ENCODE results near the gene GTPBP1.

GTPBP1 gene

DNA sequence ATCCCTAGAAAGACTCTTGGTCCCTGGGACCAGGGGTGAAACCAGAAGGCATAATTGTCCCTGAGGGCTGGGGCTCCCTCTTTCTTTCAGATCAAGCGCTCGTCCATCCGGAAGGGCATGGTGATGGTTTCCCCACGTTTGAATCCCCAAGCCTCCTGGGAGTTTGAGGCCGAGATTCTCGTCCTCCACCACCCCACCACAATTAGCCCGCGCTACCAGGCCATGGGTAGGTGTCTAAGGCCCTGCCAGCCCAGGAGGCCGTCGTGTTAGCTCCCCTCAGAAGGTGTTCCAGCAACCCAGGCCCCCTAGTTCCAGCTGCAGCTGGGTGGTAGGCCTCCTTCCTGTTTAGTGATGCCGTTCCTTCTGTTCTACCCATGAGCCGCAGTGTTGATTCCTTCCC lies 21.4 kb downstream of the GTPBP1 start:
- no peak for DNase-seq (ENCODE audit: low read depth)

DNA sequence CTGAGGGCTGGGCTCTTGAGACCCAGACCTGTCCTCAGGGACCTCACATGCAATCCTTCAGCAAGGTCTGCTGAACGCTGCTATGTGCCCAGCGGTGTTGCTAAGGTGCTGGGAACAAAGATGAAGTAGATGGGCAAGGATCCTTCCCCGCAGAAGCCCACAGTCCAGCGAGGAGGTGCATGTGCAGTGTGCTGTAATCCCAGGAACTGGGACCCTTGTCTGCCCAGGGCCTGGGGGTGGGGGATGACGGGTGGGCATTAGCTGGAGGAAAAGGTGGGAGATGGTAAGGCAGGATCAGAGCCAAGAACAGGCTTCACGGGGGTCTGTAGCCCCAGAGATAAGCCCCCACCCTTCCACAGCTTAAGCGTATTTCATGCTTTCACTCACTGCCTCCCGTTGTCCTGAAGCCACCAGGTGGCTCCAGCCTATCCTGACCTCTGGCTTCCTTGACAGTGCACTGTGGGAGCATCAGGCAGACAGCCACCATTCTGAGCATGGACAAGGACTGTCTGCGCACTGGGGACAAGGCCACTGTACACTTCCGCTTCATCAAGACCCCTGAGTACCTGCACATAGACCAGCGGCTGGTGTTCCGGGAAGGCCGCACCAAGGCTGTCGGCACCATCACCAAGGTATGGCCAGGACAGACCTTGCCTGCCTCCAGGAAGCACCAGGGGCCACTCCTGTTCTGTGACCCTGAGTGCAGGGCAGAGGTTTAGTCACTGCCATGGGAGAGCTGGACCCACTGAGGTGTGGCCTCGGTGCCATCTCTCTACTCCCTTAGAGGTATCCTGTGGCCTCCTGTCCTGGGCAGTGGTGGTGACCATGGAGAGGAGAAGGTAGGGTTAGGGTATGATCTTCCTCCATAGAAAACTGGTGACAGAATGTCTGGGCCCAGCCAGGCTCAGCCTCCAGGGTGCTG lies 22.0 kb downstream of the GTPBP1 start:
- DNase-seq (ENCODE audit: low read depth) = no peak

DNA sequence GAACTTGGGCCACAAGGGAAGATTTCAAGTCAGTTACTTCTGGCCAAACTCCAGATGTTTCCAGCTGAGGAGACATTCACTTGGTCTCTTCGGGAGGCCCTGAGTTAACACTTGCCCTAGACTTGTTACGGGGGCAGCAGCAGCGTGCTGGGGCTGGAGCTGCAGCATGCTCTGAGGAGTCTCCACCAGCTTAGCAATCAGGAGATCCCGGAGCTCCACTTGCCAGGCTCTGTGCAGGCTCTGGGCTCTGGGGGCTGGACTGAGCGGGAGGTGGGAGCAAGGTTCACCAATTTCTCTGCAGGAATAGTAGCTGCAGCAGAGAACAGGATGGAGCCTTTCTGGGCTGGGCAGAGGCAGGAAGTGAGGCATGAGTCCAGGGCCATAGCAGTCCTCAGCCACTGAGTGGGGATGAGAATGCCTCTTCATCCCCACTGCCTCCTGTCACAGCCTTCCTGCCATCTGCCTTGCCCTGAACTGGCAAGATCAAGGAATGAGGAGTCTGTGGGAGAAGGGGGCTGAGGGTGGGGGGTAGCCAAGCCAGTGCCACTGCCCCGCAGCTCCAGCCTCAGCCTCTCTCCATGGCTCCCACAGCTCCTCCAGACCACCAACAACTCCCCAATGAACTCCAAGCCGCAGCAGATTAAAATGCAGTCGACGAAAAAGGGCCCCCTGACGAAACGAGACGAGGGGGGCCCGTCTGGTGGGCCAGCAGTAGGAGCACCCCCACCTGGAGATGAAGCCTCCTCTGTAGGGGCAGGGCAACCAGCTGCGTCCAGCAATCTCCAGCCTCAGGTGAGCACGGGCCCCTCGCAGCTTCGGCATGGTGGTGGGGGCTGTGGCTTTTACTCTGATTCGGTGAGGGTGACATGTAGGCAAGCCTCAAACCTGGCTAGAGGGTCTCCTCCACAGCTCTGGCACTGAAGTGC lies 23.4 kb downstream of the GTPBP1 start:
- DNase-seq (ENCODE audit: low read depth) = no peak

DNA sequence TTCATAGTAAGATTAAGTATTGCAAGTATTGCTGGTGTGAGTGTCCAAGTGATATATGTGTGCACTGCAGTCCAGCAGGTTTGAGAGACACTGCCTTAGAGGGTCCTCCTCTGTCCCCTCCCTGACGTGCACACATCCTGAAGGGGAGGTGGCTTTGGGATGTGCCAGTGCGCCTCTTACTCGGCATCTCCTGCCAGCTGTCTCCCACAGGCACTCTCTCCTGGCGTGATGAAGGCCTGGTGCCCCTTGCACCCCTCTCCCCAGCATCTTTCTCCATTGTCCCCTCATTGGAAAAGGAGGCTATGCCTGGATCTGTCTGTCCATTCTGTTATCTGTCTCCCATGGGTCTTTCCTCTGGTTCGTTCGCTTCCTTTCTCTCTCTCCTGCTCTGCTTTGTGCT lies 24.2 kb downstream of the GTPBP1 start:
- no peak for DNase-seq (ENCODE audit: low read depth)

DNA sequence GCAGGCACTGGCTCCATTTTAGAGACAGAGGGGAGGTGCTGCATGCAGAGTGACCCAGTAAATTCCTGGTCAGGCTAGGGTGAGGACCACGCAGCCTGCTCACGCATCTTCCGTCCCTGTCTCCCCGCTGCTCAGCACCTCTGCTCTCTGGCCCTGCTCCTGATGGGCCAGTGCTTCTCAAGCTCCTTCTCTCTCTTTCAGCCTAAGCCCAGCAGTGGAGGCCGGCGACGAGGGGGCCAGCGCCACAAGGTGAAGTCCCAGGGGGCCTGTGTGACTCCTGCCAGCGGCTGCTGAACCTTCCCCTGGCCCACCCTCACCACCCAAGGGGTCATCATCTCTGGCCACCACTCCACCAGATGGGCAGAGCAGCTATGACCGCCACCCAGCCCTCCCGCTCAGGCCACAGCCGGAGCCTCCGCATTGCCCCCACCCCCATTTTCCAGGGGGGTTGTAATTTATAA lies 24.7 kb downstream of the GTPBP1 start:
- DNase-seq (ENCODE audit: low read depth) = no peak

DNA sequence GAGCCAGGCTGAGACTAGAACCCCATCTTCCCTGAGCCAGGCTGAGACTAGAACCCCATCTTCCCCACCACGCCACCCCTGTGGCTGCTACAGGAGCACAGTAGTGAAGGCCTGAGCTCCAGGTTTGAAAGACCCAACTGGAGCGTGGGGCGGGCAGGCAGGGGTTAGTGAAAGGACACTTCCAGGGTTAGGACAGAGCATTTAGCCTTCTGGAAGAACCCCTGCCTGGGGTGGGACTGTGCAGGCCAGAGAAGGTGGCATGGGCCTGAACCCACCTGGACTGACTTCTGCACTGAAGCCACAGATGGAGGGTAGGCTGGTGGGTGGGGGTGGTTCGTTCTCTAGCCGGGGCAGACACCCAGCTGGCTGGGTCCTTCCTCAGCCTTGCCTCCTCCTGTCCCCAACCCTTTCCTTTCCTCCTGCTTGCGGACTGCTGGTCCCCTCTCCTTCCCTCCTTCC lies 26.0 kb downstream of the GTPBP1 start:
- DNase-seq (ENCODE audit: low read depth) = no peak

DNA sequence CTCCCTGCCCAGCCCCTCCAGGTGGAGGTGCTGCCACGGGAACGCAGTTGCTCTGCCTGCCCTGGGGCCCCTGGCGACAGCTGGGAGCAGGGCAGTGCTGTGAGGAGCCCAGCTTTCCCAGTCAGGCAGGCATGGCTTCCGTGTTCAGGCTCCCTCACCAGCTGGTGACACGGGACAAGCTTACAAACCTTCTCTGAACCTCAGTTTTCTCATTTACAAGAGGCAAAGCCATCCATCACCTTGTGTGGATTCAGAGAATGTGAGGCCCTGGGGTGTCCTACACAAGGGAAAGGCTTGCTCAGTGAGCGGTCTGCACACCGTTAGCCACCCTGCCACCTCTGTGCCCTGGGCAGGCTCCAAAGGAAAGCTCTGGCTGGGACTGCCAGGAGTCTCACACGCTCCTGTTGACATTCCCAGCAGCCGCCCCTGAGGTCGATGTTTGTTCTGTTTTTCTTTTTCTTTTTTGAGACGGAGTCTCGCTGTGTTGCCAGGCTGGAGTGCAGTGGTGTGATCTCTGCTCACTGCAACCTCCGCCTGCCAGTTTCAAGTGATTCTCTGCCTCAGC lies 26.6 kb downstream of the GTPBP1 start:
- DNase-seq (ENCODE audit: low read depth) = no peak

DNA sequence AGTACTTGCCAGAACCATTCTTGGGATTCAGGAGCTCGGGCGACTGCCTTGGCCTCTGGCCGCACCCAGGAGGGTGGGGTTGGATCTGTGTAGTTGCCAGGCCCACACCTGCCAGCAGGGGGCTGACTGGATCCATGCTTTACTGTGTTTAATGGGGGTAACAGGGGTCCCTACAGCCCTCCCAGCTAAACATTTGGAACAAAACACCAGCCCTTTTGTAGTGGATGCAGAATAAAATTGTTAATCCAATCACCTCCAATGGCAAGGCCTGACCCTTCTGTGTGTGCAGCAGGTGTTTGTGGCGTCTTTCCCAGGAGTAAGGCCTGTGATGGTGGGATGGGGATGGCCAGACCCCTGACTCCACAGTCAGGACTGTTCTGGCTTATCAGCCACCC lies 27.6 kb downstream of the GTPBP1 start:
- no peak for DNase-seq (ENCODE audit: low read depth)

DNA sequence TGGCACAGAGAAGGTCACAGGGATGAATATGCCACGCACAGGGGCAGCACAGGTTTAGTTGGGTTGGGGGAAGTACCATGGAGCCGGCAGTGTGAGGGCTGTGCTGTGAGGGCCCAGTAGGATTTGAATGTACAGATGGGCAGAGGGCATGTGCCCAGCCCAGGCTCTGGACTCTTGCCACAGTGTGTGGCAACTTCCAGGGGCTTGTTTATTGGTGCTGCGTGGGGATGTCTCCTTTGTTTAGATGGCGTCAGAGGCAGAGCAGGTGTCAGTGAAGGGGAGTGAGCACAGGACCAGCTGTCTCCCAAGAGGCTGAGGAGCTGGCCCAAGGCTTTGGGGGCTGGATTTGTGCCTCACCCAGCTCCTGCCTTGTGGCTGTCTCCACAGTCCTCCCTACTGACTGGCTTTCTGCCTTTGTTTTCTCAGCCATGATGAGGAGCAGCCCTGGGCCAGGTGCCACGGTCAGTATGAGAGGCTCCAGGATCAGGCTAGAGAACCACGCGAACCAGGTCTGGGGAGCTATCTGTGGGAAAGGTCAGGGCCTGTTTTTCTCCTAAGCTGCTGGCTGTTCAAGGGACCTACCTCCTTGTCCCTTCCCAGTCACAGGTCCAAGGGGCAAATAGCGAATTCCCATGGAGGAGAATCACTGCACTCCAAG lies 28.1 kb downstream of the GTPBP1 start:
- no peak for DNase-seq (ENCODE audit: low read depth)

DNA sequence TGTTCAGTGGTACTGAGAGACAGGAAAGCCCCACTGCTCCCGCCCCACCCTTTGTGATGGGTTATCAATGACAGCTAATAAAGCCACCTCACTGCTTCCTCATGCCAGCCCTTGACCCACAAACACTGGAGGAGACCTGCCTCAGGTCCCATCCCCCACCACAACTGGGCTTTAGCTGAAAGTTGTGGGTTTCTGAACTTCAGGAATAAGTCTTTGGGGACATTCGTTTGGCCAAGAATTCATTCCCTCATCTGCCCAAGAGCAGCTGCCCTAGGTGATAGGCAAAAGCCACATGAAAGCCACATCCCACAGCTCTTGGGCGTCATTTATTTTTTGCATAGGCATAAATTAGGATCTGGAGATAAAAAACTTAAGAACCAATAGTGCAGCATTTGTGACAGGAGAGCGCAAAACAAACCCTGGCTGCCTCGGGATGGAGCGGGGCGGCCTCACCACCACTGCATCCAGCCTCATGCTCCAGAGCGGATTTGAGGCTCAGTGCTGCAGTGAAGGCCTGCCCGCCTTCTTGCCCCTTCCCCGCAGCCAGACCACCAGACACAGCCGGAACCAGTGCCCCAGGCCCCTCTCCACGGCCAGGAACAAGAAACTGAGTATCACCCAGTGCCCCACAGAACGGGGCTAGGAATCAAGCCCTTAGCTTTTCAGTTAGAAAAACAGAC lies 28.8 kb downstream of the GTPBP1 start:
- DNase-seq (ENCODE audit: low read depth) = no peak

DNA sequence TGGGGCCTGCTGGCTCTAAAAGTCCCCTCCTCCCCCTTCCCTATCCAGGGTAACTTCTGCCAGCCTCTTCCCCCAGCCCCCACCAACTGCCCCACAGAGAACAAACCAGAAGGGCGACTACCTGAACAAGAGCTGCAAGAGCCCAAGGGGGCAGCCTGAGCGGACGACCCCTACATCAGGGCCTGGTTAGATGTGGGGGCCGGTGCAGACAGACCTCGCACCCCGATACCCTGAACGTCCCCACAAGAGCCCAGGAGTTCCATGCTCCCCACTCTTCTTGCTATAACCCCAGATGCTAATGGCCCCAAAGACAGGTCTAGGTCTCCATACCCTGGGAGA lies 29.4 kb downstream of the GTPBP1 start:
- no peak for DNase-seq (ENCODE audit: low read depth)

DNA sequence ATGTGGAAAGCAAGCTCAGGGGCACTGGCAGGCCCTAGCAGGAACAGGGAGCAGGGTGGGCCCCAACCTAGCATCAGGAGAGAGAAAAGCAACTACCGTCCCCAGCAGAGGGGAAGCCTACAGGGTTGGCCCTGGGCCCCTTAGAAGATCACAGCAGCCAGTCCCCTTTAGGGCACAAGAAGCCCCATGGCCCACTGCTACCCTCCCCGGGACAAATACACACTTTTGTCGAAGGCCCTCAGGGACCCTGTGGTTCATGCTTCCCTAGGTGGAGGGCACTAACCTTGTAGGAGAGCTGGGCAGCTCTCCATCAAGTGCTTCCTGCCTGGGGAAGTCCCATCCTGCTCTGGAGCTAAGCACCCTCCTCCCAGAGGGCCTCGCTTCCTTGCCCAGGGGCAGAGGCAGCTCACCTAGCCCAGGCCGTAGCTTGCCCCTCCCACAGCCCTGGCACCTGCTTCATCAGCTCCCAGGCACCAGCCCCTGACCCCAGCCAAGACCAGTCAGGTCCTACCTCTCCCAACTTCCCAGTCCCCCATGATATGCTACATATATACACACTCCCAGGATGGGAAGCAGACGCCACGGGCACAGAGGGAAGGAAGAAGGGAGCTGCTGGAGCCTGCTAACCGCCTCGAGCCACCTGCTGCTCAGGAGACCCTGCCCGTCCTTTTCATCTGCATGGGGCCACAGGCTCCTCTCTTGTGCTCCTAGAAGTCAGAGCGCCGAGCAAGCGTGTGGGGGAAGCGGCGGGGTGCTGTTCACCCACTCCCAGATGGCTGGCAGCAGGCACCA lies 29.9 kb downstream of the GTPBP1 start:
- DNase-seq (ENCODE audit: low read depth) = no peak

DNA sequence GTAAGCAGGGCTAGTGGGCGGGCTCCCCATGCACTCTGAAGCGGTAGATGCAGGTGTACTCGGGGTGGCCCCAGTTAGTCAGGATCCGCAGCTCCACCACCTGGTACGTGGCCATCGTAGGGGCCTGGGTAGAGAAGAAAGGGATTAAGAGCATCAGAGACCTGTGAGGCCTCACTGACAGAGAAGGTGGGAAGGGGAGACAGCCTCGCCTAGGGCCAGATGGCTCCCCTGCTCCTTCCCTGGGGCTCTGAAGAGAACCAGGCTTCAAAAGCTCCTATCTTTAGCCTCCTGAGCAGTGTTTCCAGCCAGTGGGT lies 30.5 kb downstream of the GTPBP1 start:
- no peak for DNase-seq (ENCODE audit: low read depth)

DNA sequence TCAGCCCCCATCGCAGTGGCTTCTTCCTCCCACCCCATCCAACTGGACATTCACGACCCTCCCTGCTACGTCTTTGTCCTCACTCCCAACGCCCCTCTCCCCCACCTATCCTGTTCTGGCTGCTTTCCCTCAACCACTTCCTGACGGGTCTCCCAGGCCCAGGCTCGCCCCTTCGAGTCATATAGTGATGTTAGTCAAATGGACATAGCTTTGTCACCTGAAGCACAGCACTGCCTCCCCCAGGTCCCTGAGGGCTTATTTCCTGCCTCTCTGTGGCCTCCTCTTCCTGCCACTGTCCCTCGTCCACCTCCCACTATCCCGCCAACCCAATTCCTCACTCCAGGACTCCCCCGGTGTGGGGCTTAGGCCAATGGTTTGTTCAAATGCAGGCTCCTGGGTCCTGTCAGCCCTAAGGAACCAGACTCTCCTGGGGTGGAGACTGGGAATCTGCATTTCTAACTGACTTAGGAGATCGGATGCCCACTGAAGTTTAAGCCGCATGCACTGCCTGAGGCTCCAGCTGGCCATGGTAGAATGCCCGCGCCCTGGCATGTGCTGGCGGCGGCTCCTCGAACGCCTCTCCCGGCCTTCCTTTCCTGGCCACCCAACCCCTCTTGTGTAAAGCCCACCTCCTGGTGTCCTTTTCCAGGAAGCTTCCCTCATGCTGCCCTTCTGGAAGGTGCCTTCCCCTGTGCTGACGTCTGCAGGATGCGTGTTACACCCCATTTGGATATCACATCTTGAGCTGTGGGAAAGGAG lies 31.7 kb downstream of the GTPBP1 start:
- no peak for DNase-seq (ENCODE audit: low read depth)

DNA sequence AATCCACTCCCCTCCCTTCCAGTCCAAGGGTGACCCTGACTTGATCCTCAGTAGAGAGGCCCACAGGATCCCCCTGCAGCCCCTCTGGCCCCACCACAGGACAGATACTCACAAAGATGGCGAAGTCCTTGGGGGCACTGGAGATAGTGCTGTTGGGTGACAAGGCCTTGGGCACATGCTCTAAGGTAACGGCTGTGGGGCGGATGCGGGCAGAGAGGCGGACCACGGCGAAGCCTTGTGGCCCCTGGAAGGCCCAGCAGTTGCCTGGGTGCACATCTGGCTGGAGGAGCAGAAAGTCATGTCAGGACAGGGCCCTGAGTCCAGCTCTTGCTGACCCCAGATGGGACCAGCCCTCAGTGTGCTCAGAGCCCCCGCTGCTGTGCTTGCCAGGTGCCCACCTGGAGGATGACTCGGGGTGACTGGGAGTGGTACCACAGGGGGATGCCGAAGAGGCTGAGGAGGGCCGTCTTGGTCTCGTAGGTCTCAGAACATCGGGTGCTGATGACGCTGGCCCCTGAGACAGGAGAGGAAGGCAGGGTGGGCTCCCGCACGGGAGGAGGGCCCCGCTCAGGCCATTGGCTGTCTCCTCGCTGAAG lies 32.8 kb downstream of the GTPBP1 start:
- no peak for DNase-seq (ENCODE audit: low read depth)

DNA sequence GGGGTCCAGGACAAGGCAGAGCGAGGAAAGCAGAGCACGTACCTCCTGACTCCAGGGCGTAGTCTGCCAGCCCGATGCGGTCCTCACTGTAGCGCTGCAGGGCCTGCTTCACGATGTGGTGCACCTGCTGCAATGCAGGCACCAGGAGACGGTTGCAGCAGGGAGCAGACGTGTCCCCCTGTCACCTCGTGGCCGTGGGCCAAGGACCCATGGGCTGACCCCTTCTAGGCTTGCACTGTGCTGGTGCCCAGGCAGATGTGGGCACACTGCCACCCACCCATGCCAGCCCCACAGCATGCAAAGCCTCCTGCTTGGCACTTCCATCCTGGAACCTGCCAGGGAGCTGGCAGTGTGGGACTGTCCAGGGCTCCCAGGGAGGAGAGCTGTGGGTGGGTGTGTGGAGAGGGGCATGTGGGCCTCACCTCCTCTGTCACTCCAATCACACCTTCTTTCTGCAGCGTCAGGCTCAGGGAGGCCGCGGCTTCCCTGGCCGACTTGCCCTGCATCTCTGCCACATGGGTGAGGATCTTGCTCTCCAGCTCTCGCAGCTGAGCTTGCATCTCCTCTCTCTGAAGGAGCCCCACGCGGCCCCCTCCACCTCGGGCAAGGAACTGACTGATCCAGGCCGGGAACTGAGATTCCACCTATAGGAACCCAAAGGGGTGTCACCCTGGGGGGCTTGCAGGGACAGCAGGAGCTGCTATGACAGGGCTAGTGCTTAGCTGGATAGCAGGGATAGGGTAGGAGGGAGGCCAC lies 33.7 kb downstream of the GTPBP1 start:
- no peak for DNase-seq (ENCODE audit: low read depth)

DNA sequence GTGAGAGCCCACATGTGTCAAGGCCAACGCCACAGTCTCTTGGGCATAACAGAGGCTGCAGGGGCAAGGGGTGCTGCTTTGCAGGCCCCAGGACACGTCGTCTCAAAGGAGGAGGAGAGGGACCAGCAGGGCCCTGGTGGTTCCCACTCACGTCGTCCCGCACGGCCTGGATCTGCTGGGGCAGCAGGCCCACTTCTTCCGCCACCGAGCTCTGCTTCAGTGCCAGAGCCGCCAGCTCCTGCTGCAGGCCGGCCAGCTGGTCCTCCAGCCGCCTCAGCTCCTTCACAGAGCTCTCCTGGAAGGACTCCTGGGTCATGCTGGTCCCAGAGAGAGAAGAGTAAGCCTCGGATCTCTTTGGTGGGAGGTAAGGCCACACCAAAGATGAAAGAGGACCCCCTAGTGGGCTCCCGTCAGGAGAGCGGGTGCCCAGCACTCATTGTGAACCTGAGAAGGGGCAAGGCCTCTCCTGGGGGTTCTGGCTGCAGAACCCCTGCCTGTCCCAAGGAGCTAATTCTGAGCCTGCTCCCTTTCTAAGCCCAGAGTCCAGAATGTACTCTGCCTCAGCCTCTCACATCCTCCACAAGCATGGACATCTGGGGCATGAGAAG lies 34.5 kb downstream of the GTPBP1 start:
- DNase-seq (ENCODE audit: low read depth) = no peak

DNA sequence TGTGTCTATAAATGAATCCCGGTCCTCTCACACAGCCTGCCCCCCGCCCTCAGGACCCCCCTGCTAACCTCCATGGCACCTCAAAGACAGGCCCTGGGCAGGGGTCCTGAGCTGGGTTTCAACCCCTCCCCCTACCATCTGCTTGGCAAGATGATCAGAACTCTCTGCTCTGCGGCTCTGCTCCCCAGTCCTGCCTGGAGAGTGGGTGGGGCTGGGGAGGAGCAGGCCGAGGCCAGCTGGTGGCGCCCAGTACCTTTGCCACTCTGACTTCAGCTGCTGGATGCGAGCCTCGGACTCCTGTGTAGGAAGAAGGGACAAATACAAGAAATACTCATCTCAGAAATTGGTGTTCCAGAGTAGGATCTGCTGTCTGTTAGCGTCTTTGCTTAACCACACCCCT lies 35.0 kb downstream of the GTPBP1 start:
- DNase-seq (ENCODE audit: low read depth) = no peak

DNA sequence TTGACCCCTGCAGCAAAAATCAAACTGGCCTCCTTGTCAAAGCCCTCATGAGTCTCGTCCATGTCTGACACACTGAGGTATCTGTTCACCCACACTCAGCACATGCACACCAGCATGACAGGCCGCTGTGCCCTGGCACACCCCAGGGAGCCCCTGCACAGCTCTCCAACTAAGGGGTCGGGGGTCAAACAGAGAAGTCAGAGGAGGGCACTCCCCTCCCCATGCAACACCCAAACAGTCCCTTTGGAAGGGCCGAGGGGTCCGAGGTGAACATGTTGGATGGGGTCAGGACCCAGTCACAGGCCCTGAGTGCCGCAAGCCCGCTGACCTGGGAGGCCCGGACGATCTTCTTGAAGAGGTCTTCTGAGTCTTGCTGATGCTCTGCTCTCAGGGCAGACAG lies 35.4 kb downstream of the GTPBP1 start:
- no peak for DNase-seq (ENCODE audit: low read depth)

Data from stimulated activated CD8-positive, alpha-beta memory T cell treated with anti-CD3 and anti-CD28 coated beads, Interleukin-4, amount 100 ng/mL, for 24 hours (primary cell).